NCI-H2171 (cell line): Measurements from ENCODE around the gene ELN.

Source experiments
- DNase-seq: peaks from one replicate; lab custom pipeline; 2025; lab: John Stamatoyannopoulos, UW

The ELN gene

GRCh38 chr7:74025146-74025545 is 2.8 kb upstream of the ELN start:
- DNase-seq: no peak

- DNase-seq: no peak
Observed at GRCh38 chr7:74025730-74026129, 2.2 kb upstream of the ELN start.

- DNase-seq: no peak
Observed at GRCh38 chr7:74026406-74026902, 1.5 kb upstream of the ELN start.

GRCh38 chr7:74026903-74027682 is 880 bp upstream of the ELN start:
- DNase-seq: no peak

GRCh38 chr7:74028321-74028838 is 407 bp downstream of the ELN start:
- DNase-seq: no peak

- no peak for DNase-seq
Observed at GRCh38 chr7:74029089-74029785, 1.3 kb downstream of the ELN start.

- DNase-seq: no peak
Observed at GRCh38 chr7:74029991-74030415, 2.0 kb downstream of the ELN start.

- DNase-seq: no peak
Observed at GRCh38 chr7:74030861-74031260, 2.9 kb downstream of the ELN start.

- DNase-seq: no peak
Observed at GRCh38 chr7:74031403-74032190, 3.6 kb downstream of the ELN start.

GRCh38 chr7:74032191-74032490 is 4.2 kb downstream of the ELN start:
- DNase-seq: no peak

- no peak for DNase-seq
Observed at GRCh38 chr7:74032624-74033371, 4.8 kb downstream of the ELN start.

GRCh38 chr7:74033372-74034311 is 5.7 kb downstream of the ELN start:
- DNase-seq: no peak

GRCh38 chr7:74037609-74038008 is 9.6 kb downstream of the ELN start:
- DNase-seq: no peak

- DNase-seq: no peak
Observed at GRCh38 chr7:74038194-74038961, 10.4 kb downstream of the ELN start.

GRCh38 chr7:74039337-74039736 is 11.4 kb downstream of the ELN start:
- peak; percentile 37 for DNase-seq

- DNase-seq: no peak
Observed at GRCh38 chr7:74040101-74040790, 12.3 kb downstream of the ELN start.

GRCh38 chr7:74040791-74041520 is 13.0 kb downstream of the ELN start:
- no peak for DNase-seq

GRCh38 chr7:74042746-74043522 is 15.0 kb downstream of the ELN start:
- no peak for DNase-seq
